Kasumi-1 (cell line): ENCODE measurements around the gene PIGQ.

Experiments used
- DNase-seq, 2 experiments: peaks; one replicate each; lab custom pipeline; 2025; lab: John Stamatoyannopoulos, UW

The PIGQ gene

DNA sequence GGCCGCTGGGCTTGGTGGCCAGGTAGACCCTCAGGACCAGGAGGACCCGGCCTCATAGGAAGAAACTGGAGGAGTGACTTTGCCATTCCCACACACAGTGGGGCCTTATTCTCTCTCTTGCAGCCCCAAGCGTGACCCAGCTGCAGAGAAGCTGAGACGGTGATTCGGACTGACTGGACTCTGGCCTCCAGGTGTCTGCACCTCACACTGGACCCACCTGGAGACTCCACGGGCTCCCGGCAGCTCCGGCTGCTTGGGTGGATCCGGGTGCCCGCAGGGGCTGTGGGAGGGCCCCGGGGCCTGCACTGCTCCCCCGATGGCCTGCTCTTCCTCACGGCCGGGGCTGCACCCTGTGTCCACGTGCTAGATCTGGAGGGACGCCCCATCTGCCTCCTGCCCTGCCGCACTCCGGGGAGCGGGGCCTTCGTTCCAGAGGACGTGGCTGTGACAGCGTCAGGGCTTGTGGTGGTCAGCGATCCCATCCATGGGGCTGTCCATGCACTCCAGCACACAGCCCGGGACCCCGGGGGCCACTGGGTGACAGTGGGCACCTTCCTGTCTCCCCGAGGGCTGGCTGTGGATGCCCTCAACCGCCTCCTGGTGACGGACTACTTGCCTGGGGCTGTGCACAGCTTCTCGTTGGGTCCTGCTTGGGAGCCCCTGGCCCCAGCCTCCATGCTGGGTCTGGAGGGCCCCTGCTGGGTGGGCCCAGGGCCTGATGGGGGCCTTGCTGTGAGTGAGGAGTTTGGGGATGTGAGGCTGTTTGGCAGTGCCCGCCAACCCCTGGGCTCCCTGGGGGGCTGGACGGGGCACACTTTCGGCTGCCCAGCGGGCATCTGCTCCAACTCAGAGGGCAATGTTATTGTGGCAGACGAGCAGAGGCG, 2.2 kb upstream of the PIGQ start:
- DNase-seq = no peak

DNA sequence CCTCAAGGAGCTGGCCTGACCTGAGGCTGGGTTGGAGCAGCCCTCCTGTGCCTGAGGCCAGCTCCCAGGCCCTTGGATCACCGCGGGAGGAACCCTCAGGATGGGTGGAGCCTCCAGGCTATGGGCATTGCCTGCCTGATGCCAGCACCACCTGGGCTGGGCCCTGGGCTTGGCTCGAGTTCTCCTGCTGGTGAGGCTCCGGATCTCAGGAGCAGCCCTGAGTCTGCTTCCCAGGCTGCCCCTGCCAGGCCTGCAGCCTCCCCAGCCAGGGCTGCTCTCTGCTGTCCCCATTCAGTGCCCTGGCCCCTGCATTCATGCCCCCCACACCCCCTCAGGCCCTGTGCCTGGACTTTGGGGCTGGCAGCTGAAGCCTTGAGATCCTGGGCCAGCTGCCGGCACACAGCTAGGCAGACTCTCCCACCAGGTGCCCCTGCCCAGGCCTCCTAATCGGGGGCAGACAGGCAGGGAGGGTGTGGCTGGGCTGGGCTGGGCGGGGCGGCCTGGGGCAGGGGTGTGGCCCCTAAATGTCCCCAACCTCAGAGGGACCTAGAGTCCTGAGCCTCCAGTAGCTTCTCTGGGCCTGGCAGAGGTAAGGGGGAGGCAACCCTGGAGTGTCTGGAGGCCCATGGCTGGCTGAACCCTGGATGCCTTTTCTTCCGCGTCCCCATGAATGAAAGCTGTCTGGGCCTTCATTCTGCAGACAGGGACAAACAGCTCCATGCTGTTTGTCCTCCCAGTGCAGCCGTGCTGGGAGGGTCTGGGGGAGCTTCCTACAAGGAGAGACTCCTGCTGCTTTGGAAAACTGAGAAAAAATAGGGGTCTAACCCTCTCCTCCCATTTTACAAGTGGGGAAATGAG, 1.1 kb upstream of the PIGQ start:
- DNase-seq = no peak

DNA sequence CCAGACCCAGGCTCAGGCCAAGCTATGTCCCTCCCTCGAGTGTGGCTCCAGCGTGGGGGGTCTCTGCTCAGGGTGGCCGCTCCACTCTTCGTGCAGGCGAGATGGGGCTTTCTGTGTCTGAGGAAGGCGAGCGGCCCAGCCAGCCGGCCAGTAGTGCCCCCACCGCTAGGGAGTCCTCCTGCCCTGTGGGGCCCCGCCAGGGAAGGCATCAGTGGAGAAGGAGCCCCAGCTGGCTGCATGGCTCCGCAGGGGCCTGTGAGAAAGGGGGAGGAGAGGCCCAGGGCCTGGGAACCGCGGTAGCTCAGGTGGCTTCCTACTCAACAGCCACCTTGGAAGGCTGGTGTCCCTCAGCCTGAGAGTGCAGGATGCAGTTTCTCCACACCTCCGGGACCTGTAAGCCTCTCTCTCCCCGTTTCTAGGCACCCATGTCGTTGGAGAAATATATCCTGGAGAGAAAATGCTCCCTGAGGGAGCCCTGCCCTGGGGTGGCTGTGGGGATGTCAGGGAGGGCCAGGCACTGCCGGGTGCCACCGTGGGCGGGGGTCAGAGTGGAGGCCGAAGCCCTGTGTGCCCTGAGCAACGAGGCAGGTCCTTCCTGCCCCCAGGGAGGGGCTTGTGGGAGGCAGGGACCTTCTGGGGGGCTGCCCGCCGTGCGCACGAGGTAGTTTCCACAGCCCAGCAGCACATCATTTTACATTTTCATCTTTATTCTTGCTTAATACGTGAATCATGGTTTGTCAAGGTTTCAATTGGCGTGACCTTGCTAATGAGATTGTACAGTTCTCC, 3.3 kb downstream of the PIGQ start:
- DNase-seq = no peak

DNA sequence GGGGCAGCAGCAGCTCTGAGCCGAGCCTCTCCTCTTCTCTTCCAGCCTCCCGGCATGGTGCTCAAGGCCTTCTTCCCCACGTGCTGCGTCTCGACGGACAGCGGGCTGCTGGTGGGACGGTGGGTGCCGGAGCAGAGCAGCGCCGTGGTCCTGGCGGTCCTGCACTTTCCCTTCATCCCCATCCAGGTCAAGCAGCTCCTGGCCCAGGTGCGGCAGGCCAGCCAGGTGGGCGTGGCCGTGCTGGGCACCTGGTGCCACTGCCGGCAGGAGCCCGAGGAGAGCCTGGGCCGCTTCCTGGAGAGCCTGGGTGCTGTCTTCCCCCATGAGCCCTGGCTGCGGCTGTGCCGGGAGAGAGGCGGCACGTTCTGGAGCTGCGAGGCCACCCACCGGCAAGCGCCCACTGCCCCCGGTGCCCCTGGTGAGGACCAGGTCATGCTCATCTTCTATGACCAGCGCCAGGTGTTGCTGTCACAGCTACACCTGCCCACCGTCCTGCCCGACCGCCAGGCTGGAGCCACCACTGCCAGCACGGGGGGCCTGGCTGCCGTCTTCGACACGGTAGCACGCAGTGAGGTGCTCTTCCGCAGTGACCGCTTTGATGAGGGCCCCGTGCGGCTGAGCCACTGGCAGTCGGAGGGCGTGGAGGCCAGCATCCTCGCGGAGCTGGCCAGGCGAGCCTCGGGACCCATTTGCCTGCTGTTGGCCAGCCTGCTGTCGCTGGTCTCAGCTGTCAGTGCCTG, 4.4 kb downstream of the PIGQ start:
- DNase-seq = no peak

DNA sequence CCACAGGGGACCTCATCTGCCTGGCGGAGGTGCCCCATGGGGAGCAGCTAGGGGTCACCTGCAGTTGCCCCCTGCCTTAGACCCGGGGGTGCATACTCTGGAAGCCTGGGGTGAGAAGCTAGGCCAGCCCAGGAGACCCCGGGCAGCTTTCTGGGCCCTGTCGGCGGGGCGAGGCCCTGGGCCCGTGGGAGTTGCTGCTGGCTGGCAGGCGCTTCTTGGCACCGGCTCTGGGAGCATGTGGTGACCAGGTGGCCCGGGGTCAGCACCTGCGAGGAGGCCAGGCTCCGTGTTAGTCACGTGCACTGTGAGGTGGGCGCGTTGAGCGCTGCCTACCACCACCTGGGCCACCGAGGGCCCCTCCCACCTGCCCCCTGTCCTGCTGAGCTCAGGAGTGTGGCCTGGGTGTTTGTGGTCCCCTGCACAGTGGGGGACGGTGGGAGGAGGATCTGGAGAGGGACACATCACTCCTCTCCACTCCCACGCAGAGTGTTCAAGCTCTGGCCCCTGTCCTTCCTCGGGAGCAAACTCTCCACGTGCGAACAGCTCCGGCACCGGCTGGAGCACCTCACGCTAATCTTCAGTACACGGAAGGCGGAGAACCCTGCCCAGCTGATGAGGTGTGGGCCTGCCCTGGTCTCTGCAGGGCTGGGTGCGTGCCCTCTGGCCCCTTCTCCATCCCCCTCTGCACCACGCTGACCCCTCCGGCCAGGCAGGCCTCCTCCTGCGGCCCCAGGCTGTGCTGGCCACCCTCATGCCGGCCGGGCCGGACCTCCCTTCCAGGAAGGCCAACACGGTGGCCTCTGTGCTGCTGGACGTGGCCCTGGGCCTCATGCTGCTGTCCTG, 5.8 kb downstream of the PIGQ start:
- no peak for DNase-seq

DNA sequence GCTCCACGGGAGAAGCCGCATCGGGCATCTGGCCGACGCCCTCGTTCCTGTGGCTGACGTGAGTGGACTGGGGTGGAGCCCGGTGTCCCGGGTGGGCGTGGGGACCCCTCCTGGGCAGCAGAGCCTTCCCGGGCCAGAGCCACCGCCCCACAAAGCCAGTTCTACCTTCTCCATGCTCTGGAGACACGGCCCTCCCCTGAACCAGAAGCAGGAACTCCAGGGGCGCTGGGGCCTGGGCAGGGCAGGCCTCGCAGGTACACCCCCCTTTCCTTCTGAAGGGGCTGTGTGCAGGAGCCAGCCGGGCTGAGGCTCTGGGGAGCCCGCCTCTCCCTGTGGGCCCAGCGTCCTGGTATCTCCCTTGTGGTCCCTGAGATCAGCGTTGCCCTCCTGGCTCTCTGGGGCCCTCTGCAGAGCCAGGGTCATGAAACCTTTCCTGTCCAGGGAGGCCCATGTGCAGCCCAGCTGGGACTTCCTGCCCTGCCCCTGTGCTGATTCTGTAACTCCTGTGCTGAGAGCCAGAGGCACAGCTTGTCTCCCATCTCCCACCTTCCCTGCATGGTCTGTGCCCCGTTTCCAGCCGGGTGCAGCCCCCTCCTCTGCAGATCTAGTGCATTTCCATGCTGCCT, 6.5 kb downstream of the PIGQ start:
- DNase-seq = no peak

DNA sequence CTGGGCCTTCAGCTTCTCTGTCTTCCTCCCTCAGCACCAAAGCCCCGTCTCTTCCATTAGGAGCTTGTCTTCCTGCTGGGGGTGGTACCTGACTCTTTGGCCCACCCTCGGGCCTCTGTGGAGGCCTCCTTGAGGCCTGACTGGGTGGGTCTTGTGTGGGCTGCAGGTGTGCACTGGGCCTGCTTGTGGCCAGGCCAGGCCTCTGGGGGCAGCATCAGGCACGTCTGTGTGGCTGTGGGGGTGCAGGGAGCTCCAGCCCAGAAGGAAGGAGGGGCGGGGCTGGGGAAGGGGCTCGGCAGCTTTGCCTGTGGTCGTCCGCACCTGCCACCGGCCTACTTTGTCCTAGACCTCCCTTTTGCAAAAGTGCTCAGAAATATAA, 7.0 kb downstream of the PIGQ start:
- no peak for DNase-seq

DNA sequence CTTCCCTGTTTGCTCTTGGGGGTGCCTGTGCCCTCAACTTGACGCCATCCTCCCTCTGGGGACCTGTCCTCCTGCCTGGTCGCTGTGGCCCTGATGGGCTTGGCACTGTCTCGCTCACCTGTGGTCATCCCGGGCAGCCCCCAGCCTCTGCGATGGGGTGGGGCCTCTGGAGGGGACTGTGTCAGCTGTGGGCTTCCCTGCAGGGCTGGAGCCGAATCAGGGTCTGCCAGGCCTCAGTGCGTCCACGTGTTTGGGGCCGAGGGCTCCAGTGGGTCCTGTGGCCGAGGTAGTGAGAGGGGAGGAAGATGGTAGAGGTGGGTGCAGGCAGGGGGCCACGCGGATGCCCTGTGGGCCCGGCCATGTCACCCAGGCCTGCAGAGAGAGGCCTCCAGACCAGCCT, 8.0 kb downstream of the PIGQ start:
- no peak for DNase-seq

DNA sequence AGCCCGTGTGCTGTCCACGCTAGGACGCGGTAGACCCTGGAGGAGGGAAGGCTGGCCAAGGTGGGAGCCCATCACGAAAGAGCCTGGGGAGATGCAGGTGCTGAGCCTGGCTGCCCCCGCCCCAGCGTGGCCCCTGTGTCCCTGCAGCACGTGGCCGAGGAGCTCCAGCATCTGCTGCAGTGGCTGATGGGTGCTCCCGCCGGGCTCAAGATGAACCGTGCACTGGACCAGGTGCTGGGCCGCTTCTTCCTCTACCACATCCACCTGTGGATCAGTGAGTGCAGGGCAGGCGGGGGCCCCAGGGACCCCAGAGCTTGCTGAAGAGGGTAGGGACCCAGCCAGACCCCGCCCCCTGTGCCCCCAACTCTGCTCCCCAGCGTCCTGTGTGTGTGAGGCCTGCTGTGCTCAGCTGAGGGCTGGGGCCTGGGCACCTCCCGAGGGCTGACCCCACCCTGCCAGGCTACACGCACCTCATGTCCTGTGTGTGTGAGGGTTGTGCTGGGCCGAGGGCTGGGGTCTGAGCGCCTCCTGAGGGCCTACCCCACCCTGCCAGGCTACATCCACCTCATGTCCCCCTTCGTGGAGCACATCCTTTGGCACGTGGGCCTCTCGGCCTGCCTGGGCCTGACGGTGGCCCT, 8.6 kb downstream of the PIGQ start:
- no peak for DNase-seq

DNA sequence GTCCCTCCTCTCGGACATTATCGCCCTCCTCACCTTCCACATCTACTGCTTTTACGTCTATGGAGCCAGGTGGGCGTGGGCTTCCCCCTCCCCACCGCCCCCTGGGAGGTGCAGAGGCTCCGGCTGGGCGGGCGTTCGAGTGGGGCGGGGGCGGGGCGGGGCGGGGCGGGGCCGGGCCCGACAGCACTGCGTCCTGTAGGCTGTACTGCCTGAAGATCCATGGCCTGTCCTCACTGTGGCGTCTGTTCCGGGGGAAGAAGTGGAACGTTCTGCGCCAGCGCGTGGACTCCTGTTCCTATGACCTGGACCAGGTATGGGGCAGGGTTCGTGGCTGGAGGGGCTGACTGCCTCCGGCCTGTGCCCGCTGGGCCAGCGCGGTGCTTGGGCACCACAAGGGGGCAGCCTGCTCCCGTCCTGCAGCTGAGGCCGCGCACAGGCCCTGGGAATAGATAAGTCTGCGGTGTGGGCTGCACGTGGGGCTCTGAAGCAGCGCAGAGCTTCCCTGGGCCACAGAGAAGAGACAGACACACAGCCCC, 9.2 kb downstream of the PIGQ start:
- DNase-seq = peak; percentile 43 to 45

DNA sequence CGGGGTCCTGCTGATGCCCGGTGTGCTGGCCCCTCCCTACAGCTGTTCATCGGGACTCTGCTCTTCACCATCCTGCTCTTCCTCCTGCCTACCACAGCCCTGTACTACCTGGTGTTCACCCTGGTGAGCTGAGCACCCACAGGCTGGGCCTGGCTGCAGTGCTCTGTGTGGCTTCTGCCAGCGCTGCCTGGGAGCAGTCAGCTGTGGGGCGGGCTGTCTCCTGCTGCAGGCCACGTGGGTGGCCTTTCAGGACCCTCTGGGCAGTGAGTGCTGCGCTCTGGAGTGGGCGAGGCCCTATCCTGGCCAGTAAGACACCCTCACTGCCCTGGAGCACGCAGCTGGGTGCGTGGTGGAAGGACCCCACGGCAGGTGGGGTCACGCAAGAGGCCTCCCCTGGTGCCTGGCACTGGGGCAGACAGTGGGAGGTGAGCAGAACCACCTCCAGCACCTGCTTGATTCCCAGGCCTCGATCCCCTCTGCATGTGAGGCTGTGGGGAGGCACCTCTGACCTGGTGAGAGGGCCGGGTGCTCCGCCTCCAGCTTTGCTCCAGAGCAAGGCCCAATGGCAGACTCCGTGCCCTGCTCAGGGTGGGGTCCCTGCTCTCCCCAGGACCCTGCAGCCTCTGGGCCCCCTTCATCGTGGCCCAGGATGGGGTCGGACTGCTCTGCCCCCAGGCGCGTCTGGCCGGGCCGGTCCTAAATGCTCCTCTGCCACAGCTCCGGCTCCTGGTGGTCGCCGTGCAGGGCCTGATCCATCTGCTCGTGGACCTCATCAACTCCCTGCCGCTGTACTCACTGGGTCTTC, 10.6 kb downstream of the PIGQ start:
- no peak for DNase-seq

DNA sequence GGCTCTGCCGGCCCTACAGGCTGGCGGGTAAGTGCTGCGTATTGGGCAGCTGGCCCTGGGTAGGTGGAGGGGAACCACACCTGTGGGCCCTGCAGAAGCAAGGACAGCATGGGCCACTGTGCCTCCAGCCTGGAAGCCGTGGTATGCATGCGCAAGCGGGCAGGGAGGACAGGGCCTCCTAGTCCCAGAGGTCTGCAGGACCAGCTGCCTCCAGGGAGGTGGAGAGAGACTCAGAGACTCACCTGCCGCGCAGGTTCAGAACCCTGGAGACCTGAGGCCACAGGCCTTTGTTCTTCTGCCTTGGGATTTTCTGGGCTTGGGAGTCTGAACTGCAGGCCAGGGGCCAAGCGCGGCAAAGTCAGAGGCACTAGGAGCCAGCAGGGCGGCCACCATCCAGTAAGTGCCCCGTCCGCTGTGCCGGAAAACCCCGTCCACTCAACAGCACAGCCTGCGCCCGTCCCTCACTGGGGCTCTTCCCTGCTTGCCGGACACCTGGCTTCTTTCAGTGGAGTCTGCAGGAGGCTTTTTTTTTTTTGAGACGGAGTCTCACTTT, 11.3 kb downstream of the PIGQ start:
- DNase-seq = no peak

DNA sequence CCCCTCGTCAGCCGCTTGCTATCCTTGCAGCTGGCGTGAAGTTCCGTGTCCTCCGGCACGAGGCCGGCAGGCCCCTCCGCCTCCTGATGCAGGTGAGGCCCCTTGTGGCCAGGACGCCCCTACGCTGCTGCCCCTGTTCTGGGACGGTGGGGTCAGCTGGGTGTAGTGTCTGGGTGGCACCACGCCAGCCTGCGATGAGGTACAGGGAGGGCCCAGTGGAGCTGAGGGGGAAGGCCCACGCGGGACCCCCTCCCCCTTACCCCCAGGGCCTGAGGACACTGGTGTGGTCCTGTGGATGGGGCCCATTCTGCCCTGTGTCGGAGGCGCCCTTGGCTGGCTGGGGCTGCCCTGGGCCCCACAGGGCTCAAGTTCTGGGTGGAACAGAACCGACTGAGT, 12.4 kb downstream of the PIGQ start:
- DNase-seq = no peak

DNA sequence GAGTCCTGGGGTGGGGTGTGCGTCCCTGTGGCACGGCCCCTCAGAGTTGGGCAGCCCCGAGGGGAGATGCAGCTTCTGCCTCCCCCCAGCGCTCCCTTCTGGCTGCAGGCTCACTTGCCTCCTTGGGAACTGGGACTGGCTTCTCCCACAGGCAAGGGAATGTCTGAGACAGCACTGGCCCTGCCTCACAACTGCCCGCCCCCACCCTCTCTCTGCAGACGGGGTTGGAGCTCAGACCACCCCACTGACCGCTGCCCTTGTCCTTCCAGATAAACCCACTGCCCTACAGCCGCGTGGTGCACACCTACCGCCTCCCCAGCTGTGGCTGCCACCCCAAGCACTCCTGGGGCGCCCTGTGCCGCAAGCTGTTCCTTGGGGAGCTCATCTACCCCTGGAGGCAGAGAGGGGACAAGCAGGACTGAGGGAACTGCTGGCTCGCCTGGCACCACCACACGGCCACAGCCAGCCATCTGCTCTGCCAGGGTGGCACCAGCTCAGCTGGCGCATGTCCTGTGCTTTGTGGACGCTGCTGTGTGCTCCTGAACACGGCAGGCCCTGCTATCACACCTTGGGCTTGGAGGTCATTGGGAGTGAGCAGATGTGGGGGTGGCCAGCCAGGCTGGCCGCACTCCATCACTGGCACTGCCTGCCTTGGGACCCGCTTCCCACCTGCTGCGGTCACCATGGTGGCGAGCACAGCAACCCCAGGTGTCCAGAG, 13.0 kb downstream of the PIGQ start:
- no peak for DNase-seq

DNA sequence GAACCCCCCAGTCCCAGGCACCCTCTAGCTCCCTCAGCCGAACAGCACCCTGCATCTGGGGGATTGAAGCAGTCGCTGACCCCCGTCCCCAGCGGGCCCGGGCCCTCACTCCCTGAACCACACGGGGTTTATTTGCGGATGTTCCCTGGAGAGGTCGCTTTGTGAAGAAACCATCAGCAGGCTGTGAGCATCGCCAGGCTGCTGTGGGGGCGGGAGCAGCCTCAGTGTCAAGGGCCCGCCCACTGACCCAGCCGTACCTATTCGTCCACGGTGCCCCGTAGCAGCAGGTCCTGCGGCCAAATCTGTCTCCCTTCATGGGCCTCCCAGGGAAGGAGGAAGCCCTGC, 13.7 kb downstream of the PIGQ start:
- DNase-seq = no peak

DNA sequence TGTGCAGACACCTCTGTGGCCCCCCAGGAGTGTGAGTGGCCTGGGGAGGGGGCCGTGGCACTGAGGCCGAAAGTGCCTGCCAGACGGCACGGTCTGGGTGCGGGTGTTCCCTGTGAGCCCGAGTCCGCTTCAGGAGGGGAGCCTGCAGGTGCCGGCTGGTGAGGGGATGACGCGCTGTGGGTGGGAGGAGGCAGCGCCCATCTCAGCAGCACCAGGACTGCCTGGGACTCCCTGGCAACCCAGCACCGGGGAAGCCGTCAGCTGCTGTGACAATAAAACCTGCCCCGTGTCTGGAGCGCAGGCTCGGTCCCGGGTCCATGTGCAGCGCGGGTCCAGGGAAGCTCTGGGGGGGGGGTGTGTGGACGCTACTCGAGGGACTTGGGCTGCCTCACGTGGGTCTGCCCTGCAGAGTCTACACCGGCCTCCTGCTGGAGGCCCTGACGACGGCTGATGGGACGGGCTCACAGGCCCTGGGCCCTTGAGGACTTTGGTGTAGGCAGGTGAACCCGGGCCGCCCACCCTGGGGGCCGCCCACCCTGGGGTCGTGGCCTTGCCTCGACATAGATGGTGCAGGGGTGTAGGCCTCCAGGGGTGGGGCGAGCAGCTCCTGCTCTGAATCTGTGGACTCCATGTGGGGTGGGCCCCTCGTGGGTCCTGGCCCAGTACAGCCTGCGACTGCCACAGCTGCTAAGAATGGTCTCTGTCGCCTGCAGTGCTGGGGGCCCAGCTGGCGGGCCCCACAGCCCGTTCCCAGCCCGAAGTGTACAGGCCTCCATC, 14.2 kb downstream of the PIGQ start:
- no peak for DNase-seq

DNA sequence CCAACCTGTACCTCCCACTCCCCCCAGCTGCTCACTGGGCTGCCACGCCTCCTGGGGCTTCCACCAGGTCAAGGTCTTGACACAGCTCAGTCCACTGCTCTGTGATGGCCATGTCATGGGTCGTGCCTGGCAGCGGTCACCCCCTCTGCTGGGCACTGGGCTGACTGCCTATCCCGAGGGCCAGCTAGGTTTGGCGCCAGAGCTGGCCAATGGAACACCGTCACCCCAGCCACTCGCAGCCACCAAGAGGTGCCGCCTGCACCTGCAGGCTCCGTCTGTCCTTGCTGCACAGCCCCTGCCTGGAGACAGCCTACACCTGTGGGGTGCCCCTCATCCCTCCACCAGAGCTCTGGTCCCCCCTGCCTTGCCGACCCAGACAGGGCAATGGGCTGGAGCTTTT, 15.6 kb downstream of the PIGQ start:
- DNase-seq = no peak
